Cardiac muscle cell (in vitro differentiated cells and primary cell): ENCODE measurements around the gene DIAPH2. TPM values are rescaled to one million over a fixed set of nuclear protein-coding genes. Genes with fewer than 3 reads are reported as not detected.
"Not testable (repeated sequence)": the region's sequence is repeated elsewhere in the genome, so short reads cannot be mapped to it uniquely, and the experiment has no call there.

Experiments
- DNase-seq, 2 donors: peaks; one replicate each; pipeline versions ENCODE4 v3.0.0 to v3.0.0-alpha.2; 2010 to 2017; ENCODE audit warnings: low read depth in 1 of 2, low spot score in 1 of 2
- H3K27ac ChIP-seq: fragments of 200-600 bp; sonication (generic); 2 replicates; pipeline ENCODE4 v1.5.1; 2016
- H3K27me3 ChIP-seq: fragments of 200-600 bp; sonication (generic); 2 replicates; pipeline ENCODE4 v1.6.0; 2016; ENCODE audit warnings: control low read depth
- H3K36me3 ChIP-seq: fragments of 200-600 bp; sonication (generic); 2 replicates; pipeline ENCODE4 v1.5.1; 2016; ENCODE audit warnings: control low read depth
- H3K4me1 ChIP-seq: fragments of 200-600 bp; sonication (generic); 2 replicates; pipeline ENCODE4 v1.8.1; 2017; ENCODE audit warnings: low read depth, mild to moderate bottlenecking, mixed run types
- H3K4me3 ChIP-seq: fragments of 200-600 bp; sonication (generic); 2 replicates; pipeline ENCODE4 v1.5.1; 2016; ENCODE audit warnings: mild to moderate bottlenecking
- H3K9me3 ChIP-seq: fragments of 200-600 bp; sonication (generic); 2 replicates; pipeline ENCODE4 v1.5.1; 2017; ENCODE audit warnings: low read depth, mild to moderate bottlenecking, control low read depth
- CTCF ChIP-seq: IDR thresholded peaks from 2 replicates; pipeline ENCODE4 v1.5.1; 2012; ENCODE audit warnings: low read depth, mild to moderate bottlenecking, low read length
- polyA plus RNA-seq: library from polyadenylated mRNA; unstranded; fragments of >200 nt; fragmentation: Nextera tagmentation; extraction: Ambion mirVana; gene quantifications from 2 replicates; pipeline ENCODE4 v1.2.1, GENCODE V29; 2016
- total RNA-seq: library from RNA; depleted of rRNA; stranded (reverse); fragments of >200 nt; gene quantifications from 2 replicates; pipeline ENCODE4 v1.2.3, GENCODE V29; 2016

Gene DIAPH2
- total and polyA plus RNA-seq, 2 experiments from 2014 or later = 9.1 to 18.4 TPM

GRCh38 chrX:96729868-96730643, 45.4 kb downstream of the DIAPH2 start:
- H3K4me1 ChIP-seq = peaks cover 13% of the 10 kb centered on the region
- no peaks in the 10 kb centered on the region for H3K27me3 ChIP-seq
- no peak for TF ChIP-seq CTCF
- peak in 1 of 2 donors; percentile 12 for DNase-seq
- H3K9me3 ChIP-seq = no peaks in the 10 kb centered on the region
- no peak overlapping the region for H3K4me3 ChIP-seq
- H3K27ac ChIP-seq = peak overlapping the region; percentile 45
- no peaks in the 10 kb centered on the region for H3K36me3 ChIP-seq

GRCh38 chrX:96731000-96731399, 46.4 kb downstream of the DIAPH2 start:
- H3K27me3 ChIP-seq, H3K36me3 ChIP-seq, DNase-seq, H3K9me3 ChIP-seq, H3K4me1 ChIP-seq, H3K27ac ChIP-seq, H3K4me3 ChIP-seq: not testable (repeated sequence)

- Histone ChIP-seq H3K27ac (no peak overlapping the region), H3K4me1 (peaks cover 3% of the 10 kb centered on the region), H3K27me3 (no peaks in the 10 kb centered on the region), H3K4me3 (no peak overlapping the region), H3K9me3 (no peaks in the 10 kb centered on the region), H3K36me3 (no peaks in the 10 kb centered on the region)
- TF ChIP-seq CTCF = no peak
- DNase-seq = no peak
Observed at GRCh38 chrX:96743367-96744073, 58.9 kb downstream of the DIAPH2 start.

GRCh38 chrX:96752781-96753180, 68.1 kb downstream of the DIAPH2 start:
- DNase-seq = no peak
- no peaks in the 10 kb centered on the region for H3K4me1 ChIP-seq
- TF ChIP-seq CTCF = no peak
- no peak overlapping the region for H3K27ac ChIP-seq
- H3K9me3 ChIP-seq = no peaks in the 10 kb centered on the region
- no peaks in the 10 kb centered on the region for H3K36me3 ChIP-seq
- no peak overlapping the region for H3K4me3 ChIP-seq
- H3K27me3 ChIP-seq = no peaks in the 10 kb centered on the region

GRCh38 chrX:96753230-96753629, 68.6 kb downstream of the DIAPH2 start:
- no peak overlapping the region for H3K4me3 ChIP-seq
- no peaks in the 10 kb centered on the region for H3K4me1 ChIP-seq
- H3K36me3 ChIP-seq = no peaks in the 10 kb centered on the region
- H3K27me3 ChIP-seq = no peaks in the 10 kb centered on the region
- H3K27ac ChIP-seq = no peak overlapping the region
- H3K9me3 ChIP-seq = no peaks in the 10 kb centered on the region
- DNase-seq = no peak
- no peak for TF ChIP-seq CTCF

- DNase-seq = no peak
- no peaks in the 10 kb centered on the region for H3K4me1 ChIP-seq
- no peaks in the 10 kb centered on the region for H3K36me3 ChIP-seq
- no peak overlapping the region for H3K4me3 ChIP-seq
- no peaks in the 10 kb centered on the region for H3K27me3 ChIP-seq
- no peaks in the 10 kb centered on the region for H3K9me3 ChIP-seq
- TF ChIP-seq CTCF = no peak
- H3K27ac ChIP-seq = no peak overlapping the region
Observed at GRCh38 chrX:96756491-96756890, 71.8 kb downstream of the DIAPH2 start.
